HepG2 (cell line): ENCODE measurements around the gene AMDHD1. TPM values are rescaled to one million over a fixed set of nuclear protein-coding genes. Genes with fewer than 3 reads are reported as not detected.
A peak's percentile ranks its signal among the peaks of the same experiment; 100 is the strongest.

Experiments used
- ATAC-seq: fragments of 200-7000 bp; cut with Tn5 transposase; 3 replicates; pipeline ENCODE4 v1.9.1; 2020; ENCODE audit warnings: mild to moderate bottlenecking, moderate library complexity
- BruUV-seq: library from RNA; stranded (reverse); fragments of 400-500 nt; replicated peaks from 2 replicates; lab custom pipeline; 2021; lab: Mats Ljungman, UMichigan
- CTCF ChIA-PET: fragments of 300-600 bp; formaldehyde crosslinking; extraction: SDS; loops from one replicate; lab custom pipeline; 2021; ENCODE audit warnings: low total read pairs, inconsistent platforms, low intra/inter-chr PET ratio; lab: Yijun Ruan, JAX
- POLR2A ChIA-PET: fragments of 350-600 bp; sonication (Branson Sonifier 250); formaldehyde crosslinking; loops from one replicate; lab custom pipeline; 2020; ENCODE audit warnings: antibody characterized with exemption, inconsistent platforms; lab: Yijun Ruan, JAX
- DNase-seq: peaks from one replicate; pipeline ENCODE4 v3.0.0-alpha.2; 2015; ENCODE audit warnings: low spot score
- FAIRE-seq: peaks from 3 replicates; lab custom pipeline; 2011; peaks lifted over from hg19 to GRCh38; lab: Jason Lieb, UNC
- H2AFZ ChIP-seq: one replicate; pipeline ENCODE4 v1.6.1; 2011; ENCODE audit warnings: low read length, inconsistent platforms
- H3K27ac ChIP-seq: fragments of 300-600 bp; 3 replicates; pipeline ENCODE4 v1.8.0; 2011; ENCODE audit warnings: mixed run types, mild to moderate bottlenecking, mixed read lengths, low read length, inconsistent platforms; ENCODE audit not compliant: insufficient read depth; ENCODE audit errors: extremely low read length
- H3K27me3 ChIP-seq, 2 experiments: fragments of 200-600 bp in 1 of 2; 2 replicates in 1 of 2; 3 replicates in 1 of 2; pipeline versions ENCODE4 v1.6.0 to v1.8.0; 2011; ENCODE audit warnings: low read length in 2 of 2, mild to moderate bottlenecking in 2 of 2, moderate library complexity in 2 of 2, inconsistent platforms in 1 of 2; ENCODE audit not compliant: insufficient read depth in 2 of 2, control insufficient read depth in 1 of 2
- H3K36me3 ChIP-seq, 2 experiments: fragments of 200-600 bp in 1 of 2; replicated peaks in 1 of 2; 2 replicates in 1 of 2; 3 replicates in 1 of 2; pipeline versions ENCODE4 v1.5.1 to v1.8.0; 2011; ENCODE audit warnings: low read length in 2 of 2, inconsistent platforms in 1 of 2; ENCODE audit not compliant: insufficient read depth in 2 of 2, control insufficient read depth in 1 of 2
- H3K4me1 ChIP-seq: 2 replicates; pipeline ENCODE4 v1.5.1; 2012; ENCODE audit warnings: low read length, inconsistent platforms; ENCODE audit not compliant: insufficient read depth
- H3K4me2 ChIP-seq: 2 replicates; pipeline ENCODE4 v1.6.0; 2011; ENCODE audit warnings: low read depth, low read length, inconsistent platforms
- H3K4me3 ChIP-seq, 3 experiments: fragments of 200-600 bp in 1 of 3; sonication (generic), shearing (Covaris generic) in 1 of 3; replicated peaks in 1 of 3; 2 replicates each; pipeline ENCODE4 v1.5.1; 2011 to 2016; ENCODE audit warnings: low read length in 3 of 3, inconsistent platforms in 2 of 3, low read depth in 2 of 3, mild to moderate bottlenecking in 2 of 3, control low read depth in 1 of 3, mixed read lengths in 1 of 3; ENCODE audit not compliant: insufficient read depth in 1 of 3
- H3K79me2 ChIP-seq: one replicate; pipeline ENCODE4 v1.6.1; 2011; ENCODE audit warnings: low read length, inconsistent platforms; ENCODE audit not compliant: insufficient read depth
- H3K9ac ChIP-seq: 2 replicates; pipeline ENCODE4 v1.6.0; 2011; ENCODE audit warnings: mild to moderate bottlenecking, low read depth, low read length, inconsistent platforms; ENCODE audit not compliant: insufficient read depth
- H3K9me3 ChIP-seq: 2 replicates; pipeline ENCODE4 v1.5.1; 2012; ENCODE audit warnings: mild to moderate bottlenecking, low read length
- H4K20me1 ChIP-seq: 2 replicates; pipeline ENCODE4 v1.6.0; 2011; ENCODE audit warnings: inconsistent platforms, mild to moderate bottlenecking, low read length, moderate library complexity; ENCODE audit not compliant: insufficient read depth
- GATAD2A ChIP-seq: IDR thresholded peaks from 2 replicates; pipeline ENCODE4 v1.6.1; 2016
- MED1 ChIP-seq: sonication (generic); formaldehyde crosslinking; IDR thresholded peaks from 2 replicates; pipeline ENCODE4 v1.4.0; 2020; ENCODE audit warnings: missing genetic modification reagents
- SAFB2 ChIP-seq: sonication (generic); formaldehyde crosslinking; IDR thresholded peaks from 2 replicates; pipeline ENCODE4 v1.5.1; 2020; ENCODE audit warnings: missing genetic modification reagents, low read depth, mild to moderate bottlenecking, borderline replicate concordance
- SOX6 ChIP-seq, 2 experiments: fragments of 450-650 bp in 1 of 2; sonication (generic) in 1 of 2; formaldehyde crosslinking in 1 of 2; IDR thresholded peaks; 2 replicates each; pipeline versions ENCODE4 v1.4.0 to v1.6.1; 2017 to 2020; ENCODE audit warnings: antibody characterized with exemption in 1 of 2, mild to moderate bottlenecking in 1 of 2, missing genetic modification reagents in 1 of 2
- TP53 ChIP-seq: sonication (generic); formaldehyde crosslinking; conservative IDR thresholded peaks from 2 replicates; pipeline ENCODE4 v1.4.0; 2020; ENCODE audit warnings: missing genetic modification reagents
- ZC3H4 ChIP-seq: sonication (generic); formaldehyde crosslinking; IDR thresholded peaks from 2 replicates; pipeline ENCODE4 v1.4.0; 2020; ENCODE audit warnings: missing genetic modification reagents, borderline replicate concordance
- ZMYM2 ChIP-seq: sonication (generic); formaldehyde crosslinking; IDR thresholded peaks from 2 replicates; pipeline ENCODE4 v1.8.0; 2022; ENCODE audit warnings: mild to moderate bottlenecking, missing genetic modification reagents
- ZNF788 ChIP-seq: sonication (generic); formaldehyde crosslinking; IDR thresholded peaks from 2 replicates; pipeline ENCODE4 v1.5.0; 2020; ENCODE audit warnings: mild to moderate bottlenecking, missing genetic modification reagents, borderline replicate concordance
- WGBS: methylation state at CpG from one replicate; pipeline ENCODE4 v1.1.6; 2017; ENCODE audit warnings: low lambda C conversion rate; 5-methylcytosine and 5-hydroxymethylcytosine counted together
- in situ Hi-C: cut with HindIII; loops from 2 replicates; pipeline ENCODE4 v1.10.0; 2017; ENCODE audit warnings: low pct_unique_long_range_greater_than_20kb; ENCODE audit not compliant: extremely low pct_ligation_motif_present
- intact Hi-C: fragments of 100-400 bp; cut with micrococcal nuclease; formaldehyde crosslinking; loops from one replicate; pipeline ENCODE4 v1.10.0; 2022; ENCODE audit not compliant: unreplicated experiment
- polyA plus RNA-seq, 8 experiments: library from polyadenylated mRNA; depleted of rRNA in 3 of 8; stranded (reverse) in 7 of 8; unstranded in 1 of 8; fragments of >200 nt; fragmentation: Illumina TruSeq in 4 of 8; extraction: Trizol in 4 of 8; gene quantifications; 2 replicates each; pipeline versions ENCODE4 v1.2.1 to v1.2.3, GENCODE V29; 2011 to 2016; ENCODE audit warnings: low read depth in 4 of 8, missing spikeins in 1 of 8, mixed read lengths in 1 of 8; ENCODE audit not compliant: insufficient read depth in 1 of 8
- total RNA-seq, 5 experiments: library from RNA; depleted of rRNA; stranded (reverse); fragments of >200 nt; fragmentation: Illumina TruSeq; extraction: Trizol; gene quantifications; 2 replicates each; pipeline ENCODE4 v1.2.3, GENCODE V29; 2016; ENCODE audit warnings: low read depth in 1 of 5
- TF ChIP-seq, protein P1 (sequence below), 2 experiments: fragments of 450-650 bp in 1 of 2; sonication (generic) in 1 of 2; formaldehyde crosslinking; IDR thresholded peaks; 2 replicates each; pipeline versions ENCODE4 v1.5.0 to v1.8.0; 2020 to 2022; ENCODE audit warnings: mild to moderate bottlenecking in 1 of 2, missing genetic modification reagents in 1 of 2
- TF ChIP-seq, protein P2 (sequence below): sonication (generic); formaldehyde crosslinking; IDR thresholded peaks from 2 replicates; pipeline ENCODE4 v1.4.0; 2020; ENCODE audit warnings: mild to moderate bottlenecking, missing genetic modification reagents, borderline replicate concordance

AMDHD1 gene
- total and polyA plus RNA-seq, 2 of the 13 experiments (the other 11 are each of a cell fraction or from before 2014, with no cell fraction given): 6.5 to 29.6 TPM

- intact Hi-C loops (loop anchor here (10.0 kb wide), 1 partner anchor 128 kb away; no protein-coding TSS in a partner anchor), in situ Hi-C loops (no loop called here)
- Histone ChIP-seq H3K4me2 (no peak overlapping the region), H3K36me3 (peaks cover 0 to 1% of the 10 kb centered on the region in 2 experiments; a peak in 2 of 5 replicates), H3K4me3 (no peak overlapping the region), H4K20me1 (no peaks in the 10 kb centered on the region), H3K4me1 (peaks cover 63% of the 10 kb centered on the region), H3K9ac (no peak overlapping the region), H3K27ac (no peak overlapping the region), H3K27me3 (no peaks in the 10 kb centered on the region), H2AFZ (no peak overlapping the region), H3K9me3 (no peaks in the 10 kb centered on the region), H3K79me2 (no peaks in the 10 kb centered on the region)
- ChIA-PET CTCF (no interaction called here), POLR2A (interaction anchor here (1.4 kb wide), 1 partner anchor 9 kb away, joined by 14 read pairs; the partner anchor contains the start of genes AMDHD1 and CCDC38)
- BruUV-seq: no TSS peak
- TF ChIP-seq ZMYM2 (CRISPR knock-in tag) (no peak), SAFB2 (CRISPR knock-in tag) (no peak), ZC3H4 (CRISPR knock-in tag) (no peak)
- TF ChIP-seq, protein P1, sequence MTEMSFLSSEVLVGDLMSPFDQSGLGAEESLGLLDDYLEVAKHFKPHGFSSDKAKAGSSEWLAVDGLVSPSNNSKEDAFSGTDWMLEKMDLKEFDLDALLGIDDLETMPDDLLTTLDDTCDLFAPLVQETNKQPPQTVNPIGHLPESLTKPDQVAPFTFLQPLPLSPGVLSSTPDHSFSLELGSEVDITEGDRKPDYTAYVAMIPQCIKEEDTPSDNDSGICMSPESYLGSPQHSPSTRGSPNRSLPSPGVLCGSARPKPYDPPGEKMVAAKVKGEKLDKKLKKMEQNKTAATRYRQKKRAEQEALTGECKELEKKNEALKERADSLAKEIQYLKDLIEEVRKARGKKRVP (CRISPR knock-in tag; IDR thresholded peaks at IDR 0.05): no peak
- FAIRE-seq (no peak), ATAC-seq (no peak), DNase-seq (no peak)
- 93% methylated on average over 1 of the region's 1 CpG for WGBS
Measured at GRCh38 chr12:95953000-95953399, 9.9 kb downstream of the AMDHD1 start.

DNA sequence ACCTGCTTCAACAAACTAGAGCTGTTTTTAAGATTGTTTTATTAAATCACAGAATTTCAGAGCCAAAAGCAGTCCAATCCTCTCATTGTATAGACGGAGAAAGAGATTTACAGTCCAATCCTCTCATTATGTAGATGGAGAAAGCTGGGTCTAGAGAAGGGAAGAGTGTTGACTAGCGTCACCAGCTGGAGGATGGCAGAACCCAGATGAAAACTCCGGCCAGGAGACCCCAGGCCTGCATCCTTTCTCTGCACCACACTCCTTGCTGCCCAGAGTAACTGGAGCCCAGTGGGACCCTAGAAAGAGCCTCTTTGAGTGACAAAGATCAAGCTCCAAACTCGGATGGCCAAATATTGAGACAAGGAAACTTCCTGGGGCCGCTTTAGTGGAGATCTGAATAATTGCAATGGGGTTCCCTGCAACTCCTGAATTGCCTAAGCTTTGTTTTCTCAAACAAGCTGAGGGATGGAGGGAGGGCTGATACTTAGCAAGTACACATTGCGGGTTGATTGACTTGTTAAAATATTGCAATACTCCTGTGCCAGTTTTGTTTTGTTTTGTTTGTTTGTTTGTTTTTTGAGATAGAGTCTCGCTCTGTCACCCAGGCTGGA, 12.5 kb downstream of the AMDHD1 start:
- Histone ChIP-seq H3K27ac (peak overlapping the region; percentile 38), H3K27me3 (no peaks in the 10 kb centered on the region), H3K9ac (no peak overlapping the region), H3K4me1 (peaks cover 56% of the 10 kb centered on the region), H3K79me2 (no peaks in the 10 kb centered on the region), H2AFZ (no peak overlapping the region), H3K9me3 (no peaks in the 10 kb centered on the region), H3K4me2 (peak overlapping the region; percentile 41), H3K36me3 (peaks cover 0 to 1% of the 10 kb centered on the region in 2 experiments; a peak in 2 of 5 replicates), H3K4me3 (no peak overlapping the region), H4K20me1 (no peaks in the 10 kb centered on the region)
- FAIRE-seq: no peak
- intact Hi-C loops (loop anchor here (5.0 to 10.0 kb wide), 2 partner anchors 42 to 131 kb away; partner anchors contain the start of gene HAL), in situ Hi-C loops (no loop called here)
- POLR2A ChIA-PET: interaction anchor here (1.3 to 3.9 kb wide), 3 partner anchors 10 to 40 kb away, joined by 4 to 41 read pairs (median 5); partner anchors contain the start of genes AMDHD1, CCDC38 and HAL
- ATAC-seq: peak; percentile 66
- no TSS peak for BruUV-seq
- peak; percentile 45 for DNase-seq
- CTCF ChIA-PET: no interaction called here
- WGBS: 64% methylated on average over 7 of the region's 7 CpGs
- no peak for TF ChIP-seq SOX6 (IDR thresholded peaks at IDR 0.05)
- peak; percentile 61 for TF ChIP-seq SOX6 (CRISPR knock-in tag; IDR thresholded peaks at IDR 0.05)
- TF ChIP-seq TP53: no peak
- TF ChIP-seq ZNF788 (CRISPR knock-in tag): no peak
- TF ChIP-seq GATAD2A (CRISPR knock-in tag): peak; percentile 39; the same call in 1 of the 2 replicates
- TF ChIP-seq MED1 (CRISPR knock-in tag): peak; percentile 27; the same call in 1 of the 2 replicates
- TF ChIP-seq, protein P2, sequence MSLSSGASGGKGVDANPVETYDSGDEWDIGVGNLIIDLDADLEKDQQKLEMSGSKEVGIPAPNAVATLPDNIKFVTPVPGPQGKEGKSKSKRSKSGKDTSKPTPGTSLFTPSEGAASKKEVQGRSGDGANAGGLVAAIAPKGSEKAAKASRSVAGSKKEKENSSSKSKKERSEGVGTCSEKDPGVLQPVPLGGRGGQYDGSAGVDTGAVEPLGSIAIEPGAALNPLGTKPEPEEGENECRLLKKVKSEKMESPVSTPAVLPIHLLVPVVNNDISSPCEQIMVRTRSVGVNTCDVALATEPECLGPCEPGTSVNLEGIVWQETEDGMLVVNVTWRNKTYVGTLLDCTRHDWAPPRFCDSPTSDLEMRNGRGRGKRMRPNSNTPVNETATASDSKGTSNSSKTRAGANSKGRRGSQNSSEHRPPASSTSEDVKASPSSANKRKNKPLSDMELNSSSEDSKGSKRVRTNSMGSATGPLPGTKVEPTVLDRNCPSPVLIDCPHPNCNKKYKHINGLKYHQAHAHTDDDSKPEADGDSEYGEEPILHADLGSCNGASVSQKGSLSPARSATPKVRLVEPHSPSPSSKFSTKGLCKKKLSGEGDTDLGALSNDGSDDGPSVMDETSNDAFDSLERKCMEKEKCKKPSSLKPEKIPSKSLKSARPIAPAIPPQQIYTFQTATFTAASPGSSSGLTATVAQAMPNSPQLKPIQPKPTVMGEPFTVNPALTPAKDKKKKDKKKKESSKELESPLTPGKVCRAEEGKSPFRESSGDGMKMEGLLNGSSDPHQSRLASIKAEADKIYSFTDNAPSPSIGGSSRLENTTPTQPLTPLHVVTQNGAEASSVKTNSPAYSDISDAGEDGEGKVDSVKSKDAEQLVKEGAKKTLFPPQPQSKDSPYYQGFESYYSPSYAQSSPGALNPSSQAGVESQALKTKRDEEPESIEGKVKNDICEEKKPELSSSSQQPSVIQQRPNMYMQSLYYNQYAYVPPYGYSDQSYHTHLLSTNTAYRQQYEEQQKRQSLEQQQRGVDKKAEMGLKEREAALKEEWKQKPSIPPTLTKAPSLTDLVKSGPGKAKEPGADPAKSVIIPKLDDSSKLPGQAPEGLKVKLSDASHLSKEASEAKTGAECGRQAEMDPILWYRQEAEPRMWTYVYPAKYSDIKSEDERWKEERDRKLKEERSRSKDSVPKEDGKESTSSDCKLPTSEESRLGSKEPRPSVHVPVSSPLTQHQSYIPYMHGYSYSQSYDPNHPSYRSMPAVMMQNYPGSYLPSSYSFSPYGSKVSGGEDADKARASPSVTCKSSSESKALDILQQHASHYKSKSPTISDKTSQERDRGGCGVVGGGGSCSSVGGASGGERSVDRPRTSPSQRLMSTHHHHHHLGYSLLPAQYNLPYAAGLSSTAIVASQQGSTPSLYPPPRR (CRISPR knock-in tag): peak; percentile 52; the same call in 1 of the 2 replicates
